Testis (tissue), 3 donors: ENCODE results near the gene ARID5B. TPM values are rescaled to one million over a fixed set of nuclear protein-coding genes. Genes with fewer than 3 reads are reported as not detected.

Source experiments
- DNase-seq: peaks from one replicate; pipeline ENCODE4 v3.0.0-alpha.2; 2019
- H3K27ac ChIP-seq, 2 donors: fragments of 200-600 bp; sonication (generic); one replicate each; pipeline ENCODE4 v1.5.1; 2019
- H3K27me3 ChIP-seq: fragments of 200-600 bp; sonication (generic); one replicate; pipeline ENCODE4 v1.5.1; 2019
- H3K36me3 ChIP-seq: fragments of 200-600 bp; sonication (generic); one replicate; pipeline ENCODE4 v1.5.1; 2017; ENCODE audit warnings: low read depth; ENCODE audit errors: missing control alignments
- H3K4me1 ChIP-seq: fragments of 200-600 bp; sonication (generic); one replicate; pipeline ENCODE4 v1.5.1; 2019
- H3K4me3 ChIP-seq, 2 donors: fragments of 200-600 bp; sonication (generic); one replicate each; pipeline ENCODE4 v1.5.1; 2017 to 2019
- H3K9me3 ChIP-seq: fragments of 200-600 bp; sonication (generic); one replicate; pipeline ENCODE4 v1.5.1; 2017
- POLR2A ChIP-seq: fragments of 450-650 bp; IDR thresholded peaks from one replicate; pipeline ENCODE4 v1.6.1; 2017; ENCODE audit warnings: antibody characterized with exemption, mild to moderate bottlenecking, moderate library complexity
- WGBS, 2 donors: methylation state at CpG; one replicate each; pipeline ENCODE4 v1.1.5; 2018; 5-methylcytosine and 5-hydroxymethylcytosine counted together
- intact Hi-C: fragments of 100-400 bp; cut with DNase I; formaldehyde crosslinking; loops from one replicate; pipeline ENCODE4 v1.15.1; 2023; ENCODE audit warnings: low total_unique reads
- polyA plus RNA-seq: library from polyadenylated mRNA; stranded (reverse); fragments of 350-450 nt; fragmentation: Illumina TruSeq; extraction: RNeasy Lipid Tissue Mini Kit (QIAGEN cat#74804); gene quantifications from one replicate; pipeline ENCODE4 v1.2.3, GENCODE V29; 2014; ENCODE audit warnings: low read depth, low replicate concordance; ENCODE audit not compliant: insufficient read depth
- total RNA-seq, 2 donors: library from RNA; depleted of rRNA; stranded (reverse); fragments of >200 nt; gene quantifications; one replicate each; pipeline ENCODE4 v1.2.3, GENCODE V29; 2016
- TF ChIP-seq, protein P1 (sequence below), 3 experiments: fragments of 450-650 bp in 2 of 3; fragments of 200-600 bp in 1 of 3; sonication (generic) in 1 of 3; IDR thresholded peaks; one replicate each; pipeline ENCODE4 v1.5.1; 2016 to 2019; ENCODE audit warnings: antibody characterized with exemption in 3 of 3, mild to moderate bottlenecking in 2 of 3, moderate library complexity in 1 of 3

ARID5B gene
- total and polyA plus RNA-seq, 3 donors from 2014 or later: 14.3 to 73.6 (median 52.1) TPM

DNA sequence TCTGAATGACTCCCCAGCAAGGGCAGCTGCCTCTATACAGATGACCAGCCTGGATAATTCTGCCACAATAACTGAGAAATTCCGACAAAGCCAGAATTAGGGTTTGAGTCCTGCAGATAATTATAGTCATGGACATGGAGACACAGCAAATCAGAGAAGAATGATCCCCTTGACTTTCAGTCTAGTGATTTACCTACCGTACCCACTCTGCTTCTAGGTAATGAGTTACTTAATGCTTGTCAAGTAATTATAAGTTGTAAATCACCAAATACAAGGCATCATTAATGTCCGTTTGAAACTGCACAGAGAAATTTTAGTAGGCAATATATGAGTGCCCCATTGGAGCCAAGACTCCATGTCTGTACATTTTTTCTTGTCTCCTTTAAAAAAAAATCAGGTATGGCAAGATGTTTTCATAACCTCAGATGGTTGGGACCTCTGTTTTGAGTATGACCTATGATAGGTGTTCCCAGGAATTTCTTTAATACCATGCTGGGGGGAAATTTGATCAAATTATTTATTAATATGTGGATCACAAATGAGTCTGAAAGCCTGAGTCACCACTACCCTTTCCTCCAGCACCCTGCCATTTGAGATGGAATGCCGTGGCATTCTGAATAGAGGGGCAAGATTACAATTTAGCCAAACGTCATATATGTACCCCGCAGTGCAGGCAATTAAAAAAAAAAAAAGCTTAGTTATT lies 5.5 kb upstream of the ARID5B start:
- intact Hi-C loops: loop anchor here (10.0 kb wide), 1 partner anchor 349 kb away; no protein-coding TSS in a partner anchor

DNA sequence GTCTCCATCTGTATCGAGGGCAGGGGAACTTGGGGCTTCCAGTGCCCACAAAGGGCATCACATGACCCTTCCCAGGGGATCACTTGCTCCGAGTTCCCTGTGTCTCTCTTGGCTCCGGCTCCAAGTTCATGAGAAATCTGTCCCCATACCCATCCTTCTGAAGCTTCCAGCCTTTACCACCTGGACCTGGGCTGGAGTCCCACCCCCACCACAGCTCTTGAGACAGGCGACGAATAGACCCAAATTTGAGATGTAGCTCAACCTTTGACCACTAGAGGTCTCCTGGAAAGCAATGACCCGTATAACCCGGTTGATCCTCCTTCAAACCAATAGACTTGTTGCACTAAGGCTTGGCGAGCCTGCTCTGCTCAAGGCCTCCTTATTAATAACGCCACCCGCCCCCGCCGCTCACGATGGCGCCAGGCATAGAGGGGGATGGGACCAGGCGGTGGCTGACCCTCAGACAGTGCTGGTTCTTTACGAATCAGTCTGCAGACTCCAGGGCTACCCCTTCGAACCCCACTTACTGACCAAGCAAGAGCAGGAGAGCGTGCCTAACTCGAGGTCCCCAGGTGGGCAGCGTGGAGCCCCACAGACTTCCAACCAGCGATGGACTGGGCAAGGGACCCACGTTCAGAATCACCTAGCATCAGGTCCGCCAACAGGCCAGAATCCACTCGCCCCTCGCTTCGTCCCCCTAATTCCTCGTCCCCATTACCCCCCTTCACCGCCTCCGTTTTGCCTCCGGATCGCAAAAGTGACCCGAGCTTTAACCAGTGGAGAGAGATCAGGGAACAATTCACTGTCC lies 4.4 kb upstream of the ARID5B start:
- Histone ChIP-seq H3K36me3 (no peaks in the 10 kb centered on the region), H3K27ac (peak overlapping the region; percentile 62 to 76), H3K4me1 (peaks cover 9% of the 10 kb centered on the region), H3K27me3 (no peaks in the 10 kb centered on the region), H3K9me3 (no peaks in the 10 kb centered on the region), H3K4me3 (peak overlapping the region; percentile 39 to 40)
- no peak for TF ChIP-seq POLR2A
- TF ChIP-seq, protein P1, sequence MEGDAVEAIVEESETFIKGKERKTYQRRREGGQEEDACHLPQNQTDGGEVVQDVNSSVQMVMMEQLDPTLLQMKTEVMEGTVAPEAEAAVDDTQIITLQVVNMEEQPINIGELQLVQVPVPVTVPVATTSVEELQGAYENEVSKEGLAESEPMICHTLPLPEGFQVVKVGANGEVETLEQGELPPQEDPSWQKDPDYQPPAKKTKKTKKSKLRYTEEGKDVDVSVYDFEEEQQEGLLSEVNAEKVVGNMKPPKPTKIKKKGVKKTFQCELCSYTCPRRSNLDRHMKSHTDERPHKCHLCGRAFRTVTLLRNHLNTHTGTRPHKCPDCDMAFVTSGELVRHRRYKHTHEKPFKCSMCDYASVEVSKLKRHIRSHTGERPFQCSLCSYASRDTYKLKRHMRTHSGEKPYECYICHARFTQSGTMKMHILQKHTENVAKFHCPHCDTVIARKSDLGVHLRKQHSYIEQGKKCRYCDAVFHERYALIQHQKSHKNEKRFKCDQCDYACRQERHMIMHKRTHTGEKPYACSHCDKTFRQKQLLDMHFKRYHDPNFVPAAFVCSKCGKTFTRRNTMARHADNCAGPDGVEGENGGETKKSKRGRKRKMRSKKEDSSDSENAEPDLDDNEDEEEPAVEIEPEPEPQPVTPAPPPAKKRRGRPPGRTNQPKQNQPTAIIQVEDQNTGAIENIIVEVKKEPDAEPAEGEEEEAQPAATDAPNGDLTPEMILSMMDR (IDR thresholded peaks at IDR 0.05): peak; percentile 72 to 81 (median 73)
- DNase-seq: peak; percentile 86
- 12% methylated on average over 16 to 32 of the region's 32 CpGs for WGBS, 2 donors
- intact Hi-C loops: loop anchor here (10.0 kb wide), 1 partner anchor 348 kb away; no protein-coding TSS in a partner anchor

More for the DNA sequence above, 5.5 kb upstream of the ARID5B start:
- Histone ChIP-seq H3K4me1 (peaks cover 9% of the 10 kb centered on the region), H3K4me3 (no peak overlapping the region), H3K27ac (no peak overlapping the region), H3K9me3 (no peaks in the 10 kb centered on the region), H3K27me3 (no peaks in the 10 kb centered on the region), H3K36me3 (no peaks in the 10 kb centered on the region)
- no peak for DNase-seq
- TF ChIP-seq, protein P1 (IDR thresholded peaks at IDR 0.05): no peak
- no peak for TF ChIP-seq POLR2A
- WGBS, 2 donors: 68 to 76% methylated on average over 6 of the region's 6 CpGs

DNA sequence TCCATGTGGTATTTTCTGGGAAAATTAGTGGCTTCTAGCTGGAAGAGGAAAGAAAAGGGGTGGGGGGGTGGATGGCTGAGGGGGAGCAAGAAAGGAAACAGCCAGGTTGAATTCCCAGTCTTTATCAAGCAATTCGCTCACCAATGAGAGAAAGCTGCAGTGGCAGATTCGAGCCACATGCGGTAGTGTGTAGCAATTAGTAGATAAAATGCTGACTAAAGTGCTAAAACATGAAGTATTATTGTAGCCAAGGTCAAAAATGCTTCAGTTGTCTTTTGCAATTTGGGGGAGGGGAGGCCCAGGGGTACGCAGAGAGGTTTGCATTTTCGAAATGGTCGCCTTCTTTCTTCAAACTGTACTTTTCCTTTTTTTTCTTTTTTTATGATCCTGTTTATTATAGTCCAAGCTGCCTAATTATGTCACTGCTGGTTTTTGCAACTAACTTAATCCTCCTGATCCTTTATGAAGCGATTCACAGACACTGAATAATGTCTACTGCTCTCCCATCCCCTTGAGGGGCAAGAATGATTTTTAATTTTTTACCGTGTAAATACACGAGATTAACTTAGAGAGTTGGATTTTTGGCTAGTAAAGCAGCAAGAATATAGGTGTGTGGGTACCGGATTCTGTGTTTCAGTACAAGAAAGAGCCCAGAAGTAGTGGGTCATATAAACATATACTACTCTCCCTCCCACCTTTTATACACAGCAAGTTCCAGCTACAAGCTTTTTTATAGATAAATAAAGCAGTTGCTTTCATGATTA lies 3.6 kb upstream of the ARID5B start:
- intact Hi-C loops: loop anchor here (10.0 kb wide), 1 partner anchor 347 kb away; no protein-coding TSS in a partner anchor
- peaks cover 9% of the 10 kb centered on the region for H3K4me1 ChIP-seq
- no peaks in the 10 kb centered on the region for H3K9me3 ChIP-seq
- TF ChIP-seq, protein P1 (IDR thresholded peaks at IDR 0.05): peak in 2 of 3 experiments; percentile 16 to 58
- TF ChIP-seq POLR2A: no peak
- peak overlapping the region; percentile 62 to 76 for H3K27ac ChIP-seq
- no peaks in the 10 kb centered on the region for H3K27me3 ChIP-seq
- WGBS, 2 donors: 17 to 19% methylated on average over 10 of the region's 10 CpGs
- H3K36me3 ChIP-seq: no peaks in the 10 kb centered on the region
- DNase-seq: peak; percentile 87
- H3K4me3 ChIP-seq: peak overlapping the region; percentile 39 to 40

DNA sequence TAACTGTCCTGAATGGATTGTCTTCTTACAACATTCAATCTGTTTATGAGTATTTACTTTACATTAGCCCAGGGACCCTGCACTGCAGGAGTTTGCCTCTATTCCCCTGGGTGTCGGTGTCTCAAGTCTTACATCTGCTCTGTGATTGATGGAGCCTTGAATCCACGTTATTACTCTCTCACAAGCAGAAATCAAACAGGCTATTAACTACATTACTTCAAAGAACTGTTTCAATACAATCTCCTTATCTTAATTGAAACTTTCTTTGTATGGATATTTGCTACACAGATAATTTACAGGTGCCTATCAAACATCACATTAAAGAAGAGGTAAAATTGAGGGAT lies 3.1 kb upstream of the ARID5B start:
- no peaks in the 10 kb centered on the region for H3K9me3 ChIP-seq
- 33 to 39% methylated on average over 2 of the region's 2 CpGs for WGBS, 2 donors
- intact Hi-C loops: loop anchor here (10.0 kb wide), 1 partner anchor 346 kb away; no protein-coding TSS in a partner anchor
- H3K4me3 ChIP-seq: no peak overlapping the region
- no peak for TF ChIP-seq POLR2A
- TF ChIP-seq, protein P1 (IDR thresholded peaks at IDR 0.05): no peak
- H3K4me1 ChIP-seq: peaks cover 9% of the 10 kb centered on the region
- H3K27me3 ChIP-seq: no peaks in the 10 kb centered on the region
- peak overlapping the region in 1 of 2 donors; percentile 76 for H3K27ac ChIP-seq
- DNase-seq: no peak
- no peaks in the 10 kb centered on the region for H3K36me3 ChIP-seq
